ENCODE measurements around the gene FHL2. TPM values are rescaled to one million over a fixed set of nuclear protein-coding genes. Genes with fewer than 3 reads are reported as not detected.

Gene FHL2
- total RNA-seq, 4 donors from 2014 or later: 93.9 to 150 (median 109) TPM

GRCh38 chr2:105396254-105397024, 2.4 kb downstream of the FHL2 start:
- Histone ChIP-seq H3K27ac (peak overlapping the region in 3 of 4 donors; percentile 1 to 89 (median 18)), H3K27me3 (peaks cover 10% of the 10 kb centered on the region), H3K4me3 (peak overlapping the region in 1 of 2 donors; percentile 68), H3K36me3 (no peaks in the 10 kb centered on the region), H3K4me1 (peaks cover 0 to 75% (median 0%) of the 10 kb centered on the region in 3 donors), H3K9me3 (no peaks in the 10 kb centered on the region)
- ATAC-seq: no peak
- peak; percentile 54 for TF ChIP-seq POLR2AphosphoS5 (IDR thresholded peaks at IDR 0.05)
- TF ChIP-seq CTCF (IDR thresholded peaks at IDR 0.05): no peak
- TF ChIP-seq EP300 (IDR thresholded peaks at IDR 0.05): no peak
- 65 to 66% methylated on average over 5 to 12 of the region's 12 CpGs for WGBS, 2 donors (ENCODE audit: low coverage in 1 of 2)

GRCh38 chr2:105395691-105396090, 3.2 kb downstream of the FHL2 start:
- TF ChIP-seq EP300 (IDR thresholded peaks at IDR 0.05) (no peak), POLR2A (IDR thresholded peaks at IDR 0.05) (no peak), CTCF (IDR thresholded peaks at IDR 0.05) (no peak), POLR2AphosphoS5 (IDR thresholded peaks at IDR 0.05) (no peak)
- WGBS, 2 donors (ENCODE audit: low coverage in 1 of 2): 90 to 97% methylated on average over 6 to 7 of the region's 7 CpGs
- H3K9me3 ChIP-seq: no peaks in the 10 kb centered on the region
- no peak overlapping the region for H3K27ac ChIP-seq
- no peak overlapping the region for H3K4me3 ChIP-seq
- no peaks in the 10 kb centered on the region for H3K36me3 ChIP-seq
- peaks cover 10% of the 10 kb centered on the region for H3K27me3 ChIP-seq
- ATAC-seq: no peak
- H3K4me1 ChIP-seq: peaks cover 0 to 83% (median 0%) of the 10 kb centered on the region in 3 donors

- TF ChIP-seq CTCF (IDR thresholded peaks at IDR 0.05) (no peak), EP300 (IDR thresholded peaks at IDR 0.05) (no peak), POLR2AphosphoS5 (IDR thresholded peaks at IDR 0.05) (no peak), POLR2A (IDR thresholded peaks at IDR 0.05) (no peak)
- H3K27ac ChIP-seq: no peak overlapping the region
- H3K4me1 ChIP-seq: peaks cover 0 to 89% (median 0%) of the 10 kb centered on the region in 3 donors
- no peaks in the 10 kb centered on the region for H3K9me3 ChIP-seq
- no peak overlapping the region for H3K4me3 ChIP-seq
- peaks cover 10% of the 10 kb centered on the region for H3K27me3 ChIP-seq
- no peaks in the 10 kb centered on the region for H3K36me3 ChIP-seq
- ATAC-seq: no peak
- 83 to 91% methylated on average over 11 of the region's 12 CpGs for WGBS, 2 donors (ENCODE audit: low coverage in 1 of 2)
Measured at GRCh38 chr2:105394951-105395611, 3.8 kb downstream of the FHL2 start.

GRCh38 chr2:105393373-105394055, 5.3 kb downstream of the FHL2 start:
- Histone ChIP-seq H3K36me3 (no peaks in the 10 kb centered on the region), H3K27me3 (peaks cover 2% of the 10 kb centered on the region), H3K4me1 (peaks cover 5 to 95% (median 10%) of the 10 kb centered on the region in 3 donors), H3K4me3 (no peak overlapping the region), H3K27ac (no peak overlapping the region), H3K9me3 (no peaks in the 10 kb centered on the region)
- WGBS, 2 donors (ENCODE audit: low coverage in 1 of 2): 68 to 84% methylated on average over 5 to 13 of the region's 13 CpGs
- TF ChIP-seq POLR2AphosphoS5 (IDR thresholded peaks at IDR 0.05) (peak; percentile 38), POLR2A (IDR thresholded peaks at IDR 0.05) (no peak)
- ATAC-seq: peak; percentile 20

Measured in gastroesophageal sphincter (tissue), 4 donors.